CD1c-positive myeloid dendritic cell (primary cell): ENCODE data around the gene PNPO.
"Not testable (repeated sequence)": the region's sequence is repeated elsewhere in the genome, so short reads cannot be mapped to it uniquely, and the experiment has no call there.

Experiments
- DNase-seq: peaks from one replicate; pipeline ENCODE4 v3.0.0-alpha.2; 2016; ENCODE audit errors: extremely low spot score

The PNPO gene

GRCh38 chr17:47918006-47918405, 23.4 kb upstream of the PNPO start:
- peak; percentile 26 for DNase-seq

- no peak for DNase-seq
These were observed 22.4 kb upstream of the PNPO start for GRCh38 chr17:47918991-47919390.

GRCh38 chr17:47919889-47920288, 21.5 kb upstream of the PNPO start:
- not testable (repeated sequence) for DNase-seq

- DNase-seq, result no peak
These were observed 16.3 kb upstream of the PNPO start for GRCh38 chr17:47924785-47925677.

- DNase-seq, result no peak
These were observed 15.7 kb upstream of the PNPO start for GRCh38 chr17:47925678-47925988.

- DNase-seq, result no peak
These were observed 13.5 kb upstream of the PNPO start for GRCh38 chr17:47927821-47928400.

- DNase-seq, result no peak
These were observed 13.0 kb upstream of the PNPO start for GRCh38 chr17:47928415-47928814.

- DNase-seq, result no peak
These were observed 12.0 kb upstream of the PNPO start for GRCh38 chr17:47929218-47930000.

- DNase-seq, result no peak
These were observed 9.5 kb upstream of the PNPO start for GRCh38 chr17:47931848-47932247.

GRCh38 chr17:47934856-47935255, 6.5 kb upstream of the PNPO start:
- DNase-seq, result no peak

- DNase-seq, result not testable (repeated sequence)
These were observed 5.9 kb upstream of the PNPO start for GRCh38 chr17:47935468-47935867.

- DNase-seq, result no peak
These were observed 5.4 kb upstream of the PNPO start for GRCh38 chr17:47935961-47936360.

- DNase-seq, result no peak
These were observed 3.4 kb upstream of the PNPO start for GRCh38 chr17:47937941-47938340.

- no peak for DNase-seq
These were observed 732 bp downstream of the PNPO start for GRCh38 chr17:47942096-47942510.

- no peak for DNase-seq
These were observed 1.2 kb downstream of the PNPO start for GRCh38 chr17:47942568-47942967.

- peak; percentile 74 for DNase-seq
These were observed 3.7 kb downstream of the PNPO start for GRCh38 chr17:47945080-47945479.

- peak; percentile 76 for DNase-seq
These were observed 4.4 kb downstream of the PNPO start for GRCh38 chr17:47945529-47946508.

- no peak for DNase-seq
These were observed 5.1 kb downstream of the PNPO start for GRCh38 chr17:47946516-47946915.

- peak; percentile 66 for DNase-seq
These were observed 5.6 kb downstream of the PNPO start for GRCh38 chr17:47946929-47947397.

- DNase-seq, result no peak
These were observed 7.4 kb downstream of the PNPO start for GRCh38 chr17:47948706-47949196.

GRCh38 chr17:47949197-47949759, 7.9 kb downstream of the PNPO start:
- DNase-seq, result peak; percentile 85
